ENCODE data around the gene ZCCHC8. TPM values are rescaled to one million over a fixed set of nuclear protein-coding genes. Genes with fewer than 3 reads are reported as not detected.
A peak's percentile ranks its signal among the peaks of the same experiment; 100 is the strongest.

The ZCCHC8 gene
- total and polyA plus RNA-seq, 2 donors (not counting 3 experiments of a cell fraction or from before 2014, with no cell fraction given), result 10.0 to 24.4 TPM

GRCh38 chr12:122527478-122527944 is 26.8 kb upstream of the ZCCHC8 start:
- Histone ChIP-seq H3K9me1 (replicated peaks; ENCODE audit: control insufficient read depth, extremely low read depth, insufficient read depth, low read length) (no peaks in the 10 kb centered on the region), H2AFZ (ENCODE audit: low read depth, low read length) (peak overlapping the region; percentile 58), H3K27me3 (ENCODE audit: control insufficient read depth in 2 of 2, insufficient read depth in 2 of 2, low read length in 2 of 2) (no peaks in the 10 kb centered on the region), H3K36me3 (ENCODE audit: control insufficient read depth in 2 of 2, extremely low read depth in 1 of 2, insufficient read depth in 2 of 2, low read length in 2 of 2) (peaks cover 0 to 5% of the 10 kb centered on the region in 2 experiments), H3K4me2 (ENCODE audit: insufficient read depth, low read length) (peak overlapping the region; percentile 83), H3K27ac (ENCODE audit: insufficient read depth, low read depth, low read length) (peak overlapping the region; percentile 58), H3K4me3 (replicated peaks in 1 of 3; ENCODE audit: insufficient read depth in 1 of 3, low read depth in 1 of 3, low read length in 3 of 3) (peak overlapping the region; percentile 29 to 80 (median 48)), H3K4me1 (ENCODE audit: control insufficient read depth, extremely low read depth, insufficient read depth, low read length) (peaks cover 25% of the 10 kb centered on the region), H3K9ac (replicated peaks; ENCODE audit: extremely low read depth, insufficient read depth, low read length) (peak overlapping the region; percentile 89), H4K20me1 (replicated peaks; ENCODE audit: control insufficient read depth, extremely low read depth, insufficient read depth, low read length) (peaks cover 11% of the 10 kb centered on the region), H3K79me2 (ENCODE audit: control insufficient read depth, insufficient read depth, low read length) (peaks cover 71% of the 10 kb centered on the region), H3K9me3 (replicated peaks; ENCODE audit: control insufficient read depth, insufficient read depth, low read length) (no peaks in the 10 kb centered on the region)
- FAIRE-seq (peak; percentile 15), DNase-seq (ENCODE audit: low read depth, low spot score) (peak; percentile 63)
- dilution Hi-C loops (cut with MboI; ENCODE audit: extremely low pct_ligation_motif_present, low sequenced_read_pairs), result no loop called here
- CTCF ChIA-PET, result interaction anchor here (1.4 kb wide), 2 partner anchors 22 to 27 kb away, joined by 3 to 5 read pairs; partner anchors contain the start of gene ZCCHC8
- POLR2A ChIA-PET, result interaction anchor here (0.6 to 1.4 kb wide), 3 partner anchors 10 to 198 kb away, joined by 3 to 13 read pairs (median 5); partner anchors contain the start of gene ZCCHC8
- BruUV-seq (replicated peaks), result TSS peak; percentile 72
- intact Hi-C loops (cut with micrococcal nuclease), result loop anchor here (1.0 to 2.0 kb wide), 2 partner anchors 27 to 225 kb away; partner anchors contain the start of genes DENR and ZCCHC8
- TF ChIP-seq POLR2A (IDR thresholded peaks at IDR 0.05; ENCODE audit: low read depth, low read length), result peak; percentile 46
- TF ChIP-seq MAX (IDR thresholded peaks at IDR 0.05; ENCODE audit: insufficient read depth, insufficient read length), result no peak

- intact Hi-C loops (cut with micrococcal nuclease) (loop anchor here (1.0 to 2.0 kb wide), 2 partner anchors 26 to 225 kb away; partner anchors contain the start of genes DENR and ZCCHC8), dilution Hi-C loops (cut with MboI; ENCODE audit: extremely low pct_ligation_motif_present, low sequenced_read_pairs) (no loop called here)
- H3K4me1 ChIP-seq (ENCODE audit: control insufficient read depth, extremely low read depth, insufficient read depth, low read length), result peaks cover 25% of the 10 kb centered on the region
- H3K9me3 ChIP-seq (replicated peaks; ENCODE audit: control insufficient read depth, insufficient read depth, low read length), result no peaks in the 10 kb centered on the region
- peak within 1 kb of the TSS; percentile 83 for H3K4me2 ChIP-seq (ENCODE audit: insufficient read depth, low read length)
- H3K9ac ChIP-seq (replicated peaks; ENCODE audit: extremely low read depth, insufficient read depth, low read length), result peak within 1 kb of the TSS; percentile 100
- DNase-seq (ENCODE audit: low read depth, low spot score) (peak; percentile 100), FAIRE-seq (peak; percentile 96)
- H2AFZ ChIP-seq (ENCODE audit: low read depth, low read length), result peak within 1 kb of the TSS; percentile 58
- peak within 1 kb of the TSS; percentile 87 to 100 (median 90) for H3K4me3 ChIP-seq (replicated peaks in 1 of 3; ENCODE audit: insufficient read depth in 1 of 3, low read depth in 1 of 3, low read length in 3 of 3)
- peaks cover 11% of the 10 kb centered on the region for H4K20me1 ChIP-seq (replicated peaks; ENCODE audit: control insufficient read depth, extremely low read depth, insufficient read depth, low read length)
- no TSS peak for BruUV-seq (replicated peaks)
- TF ChIP-seq JUN (IDR thresholded peaks at IDR 0.05; ENCODE audit: borderline replicate concordance, insufficient read depth, insufficient read length, low read depth) (no peak), MYC (IDR thresholded peaks at IDR 0.05; ENCODE audit: low read depth, low read length) (peak; percentile 49), POLR2AphosphoS5 (IDR thresholded peaks at IDR 0.05; ENCODE audit: insufficient read depth, low read depth, low read length) (peak; percentile 99), FOS (IDR thresholded peaks at IDR 0.05; ENCODE audit: borderline replicate concordance, insufficient read depth, low read length) (no peak), POLR2A (IDR thresholded peaks at IDR 0.05; ENCODE audit: low read depth, low read length) (peak; percentile 99)
- peak within 1 kb of the TSS; percentile 97 for H3K27ac ChIP-seq (ENCODE audit: insufficient read depth, low read depth, low read length)
- ChIA-PET CTCF (interaction anchor here (0.6 to 1.4 kb wide), 5 partner anchors 22 to 267 kb away, joined by 3 to 5 read pairs (median 3); partner anchors contain the start of gene ZCCHC8), POLR2A (interaction anchor here (0.6 to 1.4 kb wide), 7 partner anchors 9 to 706 kb away, joined by 3 to 13 read pairs (median 4); partner anchors contain the start of genes MPHOSPH9, MTRFR and ZCCHC8)
- no peaks in the 10 kb centered on the region for H3K9me1 ChIP-seq (replicated peaks; ENCODE audit: control insufficient read depth, extremely low read depth, insufficient read depth, low read length)
- H3K79me2 ChIP-seq (ENCODE audit: control insufficient read depth, insufficient read depth, low read length), result peaks cover 77% of the 10 kb centered on the region
- peaks cover 2 to 11% of the 10 kb centered on the region in 2 experiments for H3K36me3 ChIP-seq (ENCODE audit: control insufficient read depth in 2 of 2, extremely low read depth in 1 of 2, insufficient read depth in 2 of 2, low read length in 2 of 2)
- no peaks in the 10 kb centered on the region for H3K27me3 ChIP-seq (ENCODE audit: control insufficient read depth in 2 of 2, insufficient read depth in 2 of 2, low read length in 2 of 2)
Observed at GRCh38 chr12:122526683-122527477, 26.1 kb upstream of the ZCCHC8 start, which contains the start of the genes KNTC1 and RSRC2. TSS of gene KNTC1 (plus strand) at chr12:122527249. CDS start at chr12:122530064, 2,815 bp downstream. TSS of gene RSRC2 (minus strand) at chr12:122526936. CDS start at chr12:122526853, 83 bp downstream.
